ENCODE measurements around the gene TUNAR.
"Not testable (repeated sequence)": the region's sequence is repeated elsewhere in the genome, so short reads cannot be mapped to it uniquely, and the experiment has no call there.

The TUNAR gene

DNA sequence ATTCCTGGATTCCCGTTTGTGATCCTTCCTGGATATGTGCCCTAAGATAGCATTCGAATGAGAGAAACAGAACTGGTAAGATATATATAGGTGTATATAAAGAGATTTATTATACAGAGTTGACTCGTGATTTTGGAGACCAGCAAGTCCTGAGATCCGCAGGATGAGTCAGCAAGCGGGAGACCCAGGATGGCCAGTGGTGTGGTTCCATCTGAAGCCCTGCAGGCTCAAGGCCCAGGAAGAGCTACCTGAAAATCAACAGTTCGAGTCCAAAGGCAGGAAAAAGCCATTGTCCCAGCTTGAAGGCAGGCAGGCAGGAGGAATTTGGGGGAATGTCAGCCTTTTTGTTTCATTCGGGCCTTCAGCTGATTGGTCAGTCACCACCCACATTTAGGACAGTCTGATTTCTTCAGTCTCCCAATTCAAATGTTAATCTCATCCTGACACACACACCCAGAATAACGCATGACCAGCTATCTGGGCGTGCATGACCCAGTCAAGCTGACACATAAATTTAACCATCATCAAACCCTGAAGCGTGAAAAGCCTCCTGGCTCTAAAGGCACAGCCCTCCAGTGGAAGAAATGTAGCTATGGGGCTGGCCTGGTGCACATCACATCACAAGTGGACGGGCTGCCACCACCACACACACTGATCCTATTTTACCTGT lies 44.3 kb downstream of the TUNAR start:
- DNase-seq = no peak

- DNase-seq = no peak
Measured at GRCh38 chr14:95922080-95922479, 45.4 kb downstream of the TUNAR start.

- DNase-seq = no peak
Measured at GRCh38 chr14:95928751-95929150, 52.1 kb downstream of the TUNAR start.

- no peak for DNase-seq
Measured at GRCh38 chr14:95931384-95931783, 54.8 kb downstream of the TUNAR start.

DNA sequence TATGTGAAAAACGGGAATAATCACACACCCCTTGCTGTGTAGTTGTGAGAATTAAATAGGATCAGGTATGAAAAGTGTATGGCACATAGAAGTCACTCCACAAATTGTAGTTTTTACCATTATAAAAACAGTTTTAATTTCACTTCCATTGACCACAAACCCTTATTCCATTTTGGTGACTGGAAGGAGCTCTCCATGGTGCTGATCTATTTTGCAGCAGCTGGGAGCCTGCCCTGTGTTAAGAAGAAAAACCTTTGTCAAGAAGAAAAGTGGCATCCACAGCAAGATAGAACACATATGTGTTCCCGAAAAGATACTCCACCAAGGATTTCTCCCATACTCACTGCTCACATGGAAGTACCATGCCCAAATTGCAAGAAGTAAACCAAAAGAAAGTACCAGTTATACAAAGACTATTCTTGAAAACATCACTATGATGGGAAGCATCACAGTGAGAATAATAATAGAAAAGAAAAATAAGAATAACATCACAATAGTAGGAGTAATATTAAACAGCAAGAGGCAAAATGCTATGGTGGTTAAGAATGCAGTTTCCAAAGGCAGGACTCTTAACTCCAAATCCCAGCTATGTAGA lies 58.7 kb downstream of the TUNAR start:
- no peak for DNase-seq

- DNase-seq = no peak
Measured at GRCh38 chr14:95936041-95936440, 59.4 kb downstream of the TUNAR start.

GRCh38 chr14:95939335-95939734 lies 62.7 kb downstream of the TUNAR start:
- no peak for DNase-seq

DNA sequence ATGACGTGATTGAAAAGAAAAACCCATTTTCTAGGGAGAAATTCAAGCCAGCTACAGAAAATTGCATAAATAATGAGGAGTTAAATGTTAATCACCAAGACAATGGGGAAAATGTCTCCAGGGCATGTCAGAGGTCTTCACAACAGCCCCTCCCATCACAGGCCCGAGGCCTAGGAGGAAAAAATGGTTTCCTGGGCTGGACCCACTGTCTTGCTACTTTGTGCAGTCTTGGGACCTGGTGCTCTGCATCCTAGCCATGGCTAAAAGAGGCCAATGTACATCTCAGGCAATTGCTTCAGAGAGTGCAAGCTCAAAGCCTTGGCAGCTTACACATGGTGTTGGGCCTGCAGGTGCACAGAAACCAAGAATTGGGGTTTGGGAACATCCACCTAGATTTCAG lies 65.3 kb downstream of the TUNAR start:
- DNase-seq = no peak

DNA sequence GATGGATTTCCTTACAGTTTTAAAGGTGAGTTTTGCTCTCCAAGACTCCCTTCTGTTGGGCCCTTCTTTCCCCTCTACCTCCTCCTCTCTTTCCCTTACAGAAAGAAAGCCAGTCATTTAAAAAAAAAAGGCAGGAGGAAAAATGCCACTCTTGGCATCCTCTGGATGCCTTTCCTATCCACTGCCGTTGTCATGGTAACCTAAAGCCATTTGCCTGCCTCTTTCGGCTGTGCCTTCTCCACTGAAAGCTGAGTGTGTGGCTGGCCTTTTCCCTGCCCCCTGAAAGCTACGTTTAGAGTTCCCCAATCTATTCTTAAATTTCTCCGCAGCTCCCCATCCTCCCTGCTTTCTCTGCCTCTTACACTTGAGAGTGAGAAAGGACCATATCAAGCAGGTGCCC lies 67.1 kb downstream of the TUNAR start:
- no peak for DNase-seq

- DNase-seq = no peak
Measured at GRCh38 chr14:95944462-95944861, 67.8 kb downstream of the TUNAR start.

DNA sequence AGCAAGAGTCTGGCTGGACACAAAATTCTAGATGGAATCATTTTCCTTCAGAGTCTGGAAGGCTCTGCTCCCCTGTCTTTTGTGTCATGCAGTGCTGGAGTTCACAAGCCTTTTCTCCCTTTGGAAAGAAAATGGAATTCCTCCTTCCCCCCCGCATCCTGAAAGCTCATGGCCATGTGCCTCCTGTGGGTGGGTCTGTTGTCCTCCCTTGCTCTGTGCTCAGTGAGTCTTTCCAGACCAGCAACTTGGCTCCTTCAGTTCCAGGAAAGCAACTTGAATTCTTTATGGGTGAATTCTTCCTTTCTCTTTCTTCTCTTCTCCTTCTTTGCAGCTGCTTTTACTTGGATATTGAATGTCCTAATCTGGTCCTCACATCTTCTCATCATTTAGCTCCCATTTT lies 70.2 kb downstream of the TUNAR start:
- DNase-seq = no peak

DNA sequence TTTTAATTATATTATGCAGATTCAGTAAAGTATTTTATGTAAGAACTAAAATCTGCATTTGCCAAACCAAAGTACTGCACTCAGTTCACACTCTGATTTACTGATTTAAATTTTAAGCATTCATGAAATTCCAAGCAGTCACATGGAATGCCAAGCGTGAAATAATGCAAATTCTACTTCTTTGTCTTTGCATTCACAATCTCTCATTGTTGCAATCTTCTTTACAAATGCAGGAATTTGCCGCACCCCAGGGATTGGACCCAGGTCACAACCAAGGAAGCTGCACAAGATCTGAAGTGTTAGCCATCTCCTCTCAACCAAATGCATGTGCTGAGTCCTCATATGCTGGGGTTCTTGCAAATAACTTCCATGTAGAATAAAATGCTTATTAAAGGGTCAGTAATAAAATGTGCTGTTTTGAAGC lies 71.9 kb downstream of the TUNAR start:
- no peak for DNase-seq

GRCh38 chr14:95951359-95951758 lies 74.7 kb downstream of the TUNAR start:
- no peak for DNase-seq

DNA sequence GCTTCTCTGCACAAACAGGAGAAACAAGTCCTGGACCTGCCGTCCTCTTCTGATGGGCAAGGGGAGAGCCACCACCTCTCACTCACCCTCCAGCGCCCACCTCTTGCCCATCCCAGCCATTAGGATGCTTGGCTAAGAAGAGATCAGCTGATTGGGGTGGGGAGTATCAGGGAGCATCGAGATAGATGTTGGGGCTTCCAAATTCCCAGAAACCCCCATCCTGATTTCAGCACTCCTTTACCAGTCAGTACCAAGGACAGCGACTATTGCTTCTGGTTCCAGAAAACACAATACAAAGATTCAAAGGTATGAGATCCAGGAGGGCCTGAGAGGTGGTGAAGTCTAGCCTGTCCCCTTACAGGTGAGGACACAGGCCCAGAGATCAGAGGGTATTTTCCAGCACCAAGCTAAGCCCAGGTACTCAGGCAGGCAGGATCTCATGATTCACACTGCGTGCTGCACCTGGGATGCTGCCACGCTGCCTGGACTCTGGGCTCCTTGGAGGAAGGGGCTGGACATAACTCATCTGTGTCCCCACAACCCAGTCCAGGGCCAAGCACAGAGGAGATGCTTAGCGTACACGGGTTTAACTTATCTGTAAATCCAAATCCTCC lies 76.6 kb downstream of the TUNAR start:
- no peak for DNase-seq

DNA sequence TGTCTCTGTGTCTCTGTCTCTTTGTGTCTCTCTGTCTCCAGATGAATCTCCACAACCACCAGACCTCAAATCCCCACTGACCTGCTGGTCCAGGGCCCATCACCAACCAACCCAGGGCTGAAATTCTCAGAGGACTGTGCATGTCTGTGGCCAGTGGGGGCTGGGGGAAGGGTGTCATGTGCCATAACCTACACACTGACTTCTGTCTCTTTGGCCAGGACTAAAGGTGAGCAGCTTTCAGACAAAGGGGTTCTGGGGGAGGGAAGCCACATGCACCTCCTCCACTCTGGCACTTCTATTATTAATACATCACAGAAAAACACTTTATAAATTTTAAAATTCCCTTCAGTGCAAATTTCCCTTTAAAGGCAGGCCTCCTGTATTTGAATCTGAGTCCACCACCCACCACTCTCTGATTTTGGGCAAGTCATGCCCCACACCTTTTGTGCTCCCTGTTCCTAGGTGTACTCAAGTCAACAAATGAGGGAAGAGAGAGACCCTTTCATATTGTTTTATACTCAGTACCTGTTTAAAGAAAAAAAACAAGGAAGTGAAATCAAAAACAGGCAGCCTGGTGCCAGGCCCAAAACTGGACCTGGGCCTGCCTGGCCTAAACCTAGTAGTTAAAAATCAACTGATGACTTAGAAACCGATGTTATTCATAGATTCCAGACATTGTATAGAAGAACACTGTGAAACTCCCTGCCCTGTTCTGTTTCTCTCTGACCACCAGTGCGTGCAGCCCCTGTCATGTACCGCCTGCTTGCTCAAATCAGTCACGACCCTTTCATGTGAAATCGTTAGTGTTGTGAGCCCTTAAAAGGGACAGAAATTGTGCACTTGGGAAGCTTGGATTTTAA lies 80.2 kb downstream of the TUNAR start:
- no peak for DNase-seq

- DNase-seq = no peak
Measured at GRCh38 chr14:95958105-95958504, 81.5 kb downstream of the TUNAR start.

GRCh38 chr14:95959317-95959716 lies 82.7 kb downstream of the TUNAR start:
- DNase-seq = no peak

- DNase-seq = no peak
Measured at GRCh38 chr14:95961481-95961880, 84.8 kb downstream of the TUNAR start.

GRCh38 chr14:95964901-95965300 lies 88.3 kb downstream of the TUNAR start:
- no peak for DNase-seq

DNA sequence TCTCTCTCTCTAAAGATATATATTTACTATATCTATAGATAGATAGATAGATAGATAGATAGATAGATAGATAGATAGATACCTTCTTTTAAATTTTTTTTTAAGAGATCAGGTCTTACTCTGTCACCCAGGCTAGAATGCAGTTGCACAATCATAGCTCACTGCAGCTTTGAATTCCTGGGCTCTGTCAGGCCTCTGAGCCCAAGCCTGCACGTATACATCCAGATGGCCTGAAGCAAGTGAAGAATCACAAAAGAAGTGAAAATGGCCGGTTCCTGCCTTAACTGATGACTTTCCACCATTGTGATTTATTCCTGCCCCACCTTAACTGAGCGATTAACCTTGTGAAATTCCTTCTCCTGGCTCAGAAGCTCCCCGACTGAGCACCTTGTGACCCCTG lies 91.4 kb downstream of the TUNAR start:
- not testable (repeated sequence) for DNase-seq
